HEK293 (cell line): ENCODE data around the gene PPCDC.

Source experiments
- GLI4 ChIP-seq: fragments of 450-650 bp; formaldehyde crosslinking; IDR thresholded peaks from 2 replicates; pipeline ENCODE4 v1.5.1; 2016; ENCODE audit warnings: missing biosample characterization, missing genetic modification characterization
- KLF17 ChIP-seq: fragments of 450-650 bp; formaldehyde crosslinking; IDR thresholded peaks from 2 replicates; pipeline ENCODE4 v1.5.1; 2016; ENCODE audit warnings: missing biosample characterization, missing genetic modification characterization
- OSR2 ChIP-seq: fragments of 450-650 bp; formaldehyde crosslinking; IDR thresholded peaks from 2 replicates; pipeline ENCODE4 v1.5.1; 2016; ENCODE audit warnings: missing biosample characterization, missing genetic modification characterization
- REST ChIP-seq: fragments of 450-650 bp; formaldehyde crosslinking; IDR thresholded peaks from 2 replicates; pipeline ENCODE4 v1.5.1; 2016; ENCODE audit warnings: missing biosample characterization, missing genetic modification characterization
- SETDB1 ChIP-seq: IDR thresholded peaks from one replicate; pipeline ENCODE4 v1.6.1; 2017; ENCODE audit warnings: mild to moderate bottlenecking, low read length, moderate library complexity, mixed read lengths; ENCODE audit not compliant: insufficient read length
- YY1 ChIP-seq: fragments of 450-650 bp; formaldehyde crosslinking; IDR thresholded peaks from 2 replicates; pipeline ENCODE4 v1.5.1; 2018; ENCODE audit warnings: missing biosample characterization, missing genetic modification characterization
- ZNF223 ChIP-seq: fragments of 450-650 bp; formaldehyde crosslinking; IDR thresholded peaks from 2 replicates; pipeline ENCODE4 v1.5.1; 2016; ENCODE audit warnings: missing biosample characterization, missing genetic modification characterization
- ZNF274 ChIP-seq, 2 experiments: fragments of 200-500 bp in 1 of 2; fragments of 450-650 bp in 1 of 2; sonication (Bioruptor generic) in 1 of 2; formaldehyde crosslinking in 1 of 2; IDR thresholded peaks; 2 replicates each; pipeline versions ENCODE4 v1.5.1 to v1.6.1; 2014 to 2016; ENCODE audit warnings: borderline replicate concordance in 1 of 2, inconsistent platforms in 1 of 2, low read length in 1 of 2, missing biosample characterization in 1 of 2, missing genetic modification characterization in 1 of 2
- ZNF449 ChIP-seq: fragments of 450-650 bp; formaldehyde crosslinking; IDR thresholded peaks from 2 replicates; pipeline ENCODE4 v1.5.1; 2017; ENCODE audit warnings: missing biosample characterization, mild to moderate bottlenecking, missing genetic modification characterization, moderate library complexity
- ZNF510 ChIP-seq: fragments of 450-650 bp; formaldehyde crosslinking; IDR thresholded peaks from 2 replicates; pipeline ENCODE4 v1.5.1; 2018; ENCODE audit warnings: mild to moderate bottlenecking, missing genetic modification characterization, missing biosample characterization; ENCODE audit not compliant: insufficient replicate concordance
- ZNF670 ChIP-seq: fragments of 450-650 bp; formaldehyde crosslinking; IDR thresholded peaks from 2 replicates; pipeline ENCODE4 v1.5.1; 2016; ENCODE audit warnings: missing biosample characterization, missing genetic modification characterization, low read depth
- ZNF777 ChIP-seq: fragments of 450-650 bp; formaldehyde crosslinking; IDR thresholded peaks from 2 replicates; pipeline ENCODE4 v1.5.1; 2017; ENCODE audit warnings: missing biosample characterization, missing genetic modification characterization, borderline replicate concordance
- TF ChIP-seq, protein P1 (sequence below): fragments of 450-650 bp; formaldehyde crosslinking; IDR thresholded peaks from 2 replicates; pipeline ENCODE4 v1.5.1; 2016; ENCODE audit warnings: missing biosample characterization, missing genetic modification characterization
- TF ChIP-seq, protein P2 (sequence below): fragments of 450-650 bp; formaldehyde crosslinking; IDR thresholded peaks from 2 replicates; pipeline ENCODE4 v1.5.1; 2016; ENCODE audit warnings: missing biosample characterization, missing genetic modification characterization, low read depth

DNA sequence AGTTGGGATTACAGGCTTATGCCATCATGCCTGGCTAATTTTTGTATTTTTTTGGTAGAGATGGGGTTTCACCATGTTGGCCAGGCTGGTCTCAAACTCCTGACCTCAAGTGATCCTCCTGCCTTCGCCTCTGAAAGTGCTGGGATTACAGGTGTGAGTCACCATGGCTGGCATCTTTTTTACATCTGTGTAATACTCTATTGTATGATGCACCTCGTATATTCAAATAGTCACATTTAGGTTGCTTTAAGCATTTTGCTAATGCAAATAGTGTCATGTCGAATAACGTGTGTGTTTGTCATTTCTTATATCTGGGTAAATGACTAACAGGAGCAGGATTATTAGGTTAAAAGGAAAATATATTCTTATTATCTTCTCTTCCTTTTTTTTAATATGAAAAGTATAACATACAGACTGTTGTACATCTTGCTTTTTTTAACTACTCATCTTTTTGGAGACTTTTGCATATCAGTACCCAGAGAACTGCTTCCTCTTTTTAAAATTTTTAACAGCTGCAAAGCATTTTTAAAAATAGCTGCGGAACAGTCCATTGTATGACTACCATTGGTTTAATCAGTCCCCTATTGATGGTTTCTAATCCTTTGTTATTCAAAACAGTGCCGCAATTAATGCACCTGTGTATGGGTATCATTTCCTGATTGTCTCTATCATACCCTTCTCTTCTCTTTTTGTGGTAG, 14.6 kb upstream of the PPCDC start:
- no peak for TF ChIP-seq OSR2
- no peak for TF ChIP-seq ZNF777
- no peak for TF ChIP-seq GLI4 (tag by site-specific recombination)
- TF ChIP-seq, protein P1, sequence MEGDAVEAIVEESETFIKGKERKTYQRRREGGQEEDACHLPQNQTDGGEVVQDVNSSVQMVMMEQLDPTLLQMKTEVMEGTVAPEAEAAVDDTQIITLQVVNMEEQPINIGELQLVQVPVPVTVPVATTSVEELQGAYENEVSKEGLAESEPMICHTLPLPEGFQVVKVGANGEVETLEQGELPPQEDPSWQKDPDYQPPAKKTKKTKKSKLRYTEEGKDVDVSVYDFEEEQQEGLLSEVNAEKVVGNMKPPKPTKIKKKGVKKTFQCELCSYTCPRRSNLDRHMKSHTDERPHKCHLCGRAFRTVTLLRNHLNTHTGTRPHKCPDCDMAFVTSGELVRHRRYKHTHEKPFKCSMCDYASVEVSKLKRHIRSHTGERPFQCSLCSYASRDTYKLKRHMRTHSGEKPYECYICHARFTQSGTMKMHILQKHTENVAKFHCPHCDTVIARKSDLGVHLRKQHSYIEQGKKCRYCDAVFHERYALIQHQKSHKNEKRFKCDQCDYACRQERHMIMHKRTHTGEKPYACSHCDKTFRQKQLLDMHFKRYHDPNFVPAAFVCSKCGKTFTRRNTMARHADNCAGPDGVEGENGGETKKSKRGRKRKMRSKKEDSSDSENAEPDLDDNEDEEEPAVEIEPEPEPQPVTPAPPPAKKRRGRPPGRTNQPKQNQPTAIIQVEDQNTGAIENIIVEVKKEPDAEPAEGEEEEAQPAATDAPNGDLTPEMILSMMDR = no peak
- no peak for TF ChIP-seq REST
- TF ChIP-seq, protein P2, sequence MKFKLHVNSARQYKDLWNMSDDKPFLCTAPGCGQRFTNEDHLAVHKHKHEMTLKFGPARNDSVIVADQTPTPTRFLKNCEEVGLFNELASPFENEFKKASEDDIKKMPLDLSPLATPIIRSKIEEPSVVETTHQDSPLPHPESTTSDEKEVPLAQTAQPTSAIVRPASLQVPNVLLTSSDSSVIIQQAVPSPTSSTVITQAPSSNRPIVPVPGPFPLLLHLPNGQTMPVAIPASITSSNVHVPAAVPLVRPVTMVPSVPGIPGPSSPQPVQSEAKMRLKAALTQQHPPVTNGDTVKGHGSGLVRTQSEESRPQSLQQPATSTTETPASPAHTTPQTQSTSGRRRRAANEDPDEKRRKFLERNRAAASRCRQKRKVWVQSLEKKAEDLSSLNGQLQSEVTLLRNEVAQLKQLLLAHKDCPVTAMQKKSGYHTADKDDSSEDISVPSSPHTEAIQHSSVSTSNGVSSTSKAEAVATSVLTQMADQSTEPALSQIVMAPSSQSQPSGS (tag by site-specific recombination) = no peak
- no peak for TF ChIP-seq KLF17
- TF ChIP-seq ZNF274 (IDR thresholded peaks at IDR 0.05; ENCODE audit: low read length) = no peak
- no peak for TF ChIP-seq ZNF274 (tag by site-specific recombination; IDR thresholded peaks at IDR 0.05; ENCODE audit: borderline replicate concordance)
- no peak for TF ChIP-seq ZNF670 (tag by site-specific recombination)
- TF ChIP-seq ZNF223 (tag by site-specific recombination) = no peak
- TF ChIP-seq SETDB1 = no peak
- no peak for TF ChIP-seq ZNF510 (tag by site-specific recombination)
- TF ChIP-seq YY1 (tag by site-specific recombination) = no peak
- TF ChIP-seq ZNF449 = no peak
